Stimulated activated naive CD8-positive, alpha-beta T cell treated with anti-CD3 and anti-CD28 coated beads, Interleukin-15, amount 100 ng/mL, for 72 hours (primary cell): Measurements from ENCODE around the gene RASGRP3.

Experiments used
- ATAC-seq: fragments of 150-1000 bp; cut with Tn5 transposase; 2 replicates; pipeline ENCODE4 v1.10.0; 2021; ENCODE audit warnings: mild to moderate bottlenecking, moderate library complexity
- DNase-seq, 2 donors: peaks; one replicate each; pipeline ENCODE4 v3.0.0; 2021 to 2022
- H3K27ac Mint-ChIP-seq, 2 donors: one replicate each; pipeline ENCODE4 v1.8.0; 2022; ENCODE audit warnings: mild to moderate bottlenecking in 2 of 2, mixed read lengths in 2 of 2, moderate library complexity in 2 of 2
- H3K27me3 Mint-ChIP-seq: one replicate; pipeline ENCODE4 v1.8.0; 2022; ENCODE audit warnings: mixed read lengths
- H3K4me1 Mint-ChIP-seq: one replicate; pipeline ENCODE4 v1.8.0; 2022; ENCODE audit warnings: mild to moderate bottlenecking, mixed read lengths
- H3K4me3 Mint-ChIP-seq, 2 donors: one replicate each; pipeline ENCODE4 v1.8.0; 2022; ENCODE audit warnings: mild to moderate bottlenecking in 2 of 2, mixed read lengths in 2 of 2, moderate library complexity in 1 of 2
- H3K9me3 Mint-ChIP-seq, 2 donors: one replicate each; pipeline ENCODE4 v1.8.0; 2022; ENCODE audit warnings: mixed read lengths in 2 of 2

RASGRP3 gene

DNA sequence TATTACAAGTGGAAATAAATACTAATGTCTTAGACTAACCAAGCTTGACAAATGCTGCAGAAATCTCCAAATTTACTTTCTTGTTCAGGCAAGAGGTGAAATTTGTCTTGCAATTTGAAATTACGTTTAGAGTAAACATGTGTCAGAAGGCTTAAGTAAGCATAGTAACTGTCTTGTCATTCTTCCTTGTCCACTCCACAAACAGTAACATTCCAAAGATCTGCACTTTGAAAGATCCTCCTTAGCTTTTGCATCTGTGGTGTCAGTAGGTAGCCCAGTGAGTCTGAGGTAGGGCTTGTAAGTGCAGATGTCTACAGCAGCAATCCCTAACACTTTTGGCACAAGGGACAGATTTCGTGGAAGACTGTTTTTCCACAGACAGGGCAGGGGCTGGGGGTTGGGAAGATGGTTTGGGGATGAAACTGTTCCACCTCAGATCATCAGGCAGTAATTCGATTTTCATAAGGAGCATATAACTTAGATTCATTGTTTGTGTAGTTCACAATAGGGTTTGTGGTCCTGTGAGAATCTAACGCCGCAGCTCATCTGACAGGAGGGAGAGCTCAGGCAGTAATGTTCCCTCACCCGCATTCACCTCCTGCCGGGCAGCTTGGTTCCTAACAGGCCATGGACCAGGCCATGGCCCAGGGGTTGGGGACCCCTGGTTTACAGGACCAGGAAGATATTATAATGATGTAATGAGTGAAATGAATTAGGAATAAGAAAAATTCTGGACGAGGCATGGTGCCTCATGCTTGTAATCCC lies 18.6 kb downstream of the RASGRP3 start:
- no peak for ATAC-seq
- DNase-seq: no peak
- H3K4me1 Mint-ChIP-seq: peaks cover 48% of the 10 kb centered on the region
- H3K27ac Mint-ChIP-seq: no peak overlapping the region
- no peak overlapping the region for H3K4me3 Mint-ChIP-seq
- H3K27me3 Mint-ChIP-seq: no peaks in the 10 kb centered on the region
- H3K9me3 Mint-ChIP-seq: peaks cover 0 to 1% of the 10 kb centered on the region in 2 donors

DNA sequence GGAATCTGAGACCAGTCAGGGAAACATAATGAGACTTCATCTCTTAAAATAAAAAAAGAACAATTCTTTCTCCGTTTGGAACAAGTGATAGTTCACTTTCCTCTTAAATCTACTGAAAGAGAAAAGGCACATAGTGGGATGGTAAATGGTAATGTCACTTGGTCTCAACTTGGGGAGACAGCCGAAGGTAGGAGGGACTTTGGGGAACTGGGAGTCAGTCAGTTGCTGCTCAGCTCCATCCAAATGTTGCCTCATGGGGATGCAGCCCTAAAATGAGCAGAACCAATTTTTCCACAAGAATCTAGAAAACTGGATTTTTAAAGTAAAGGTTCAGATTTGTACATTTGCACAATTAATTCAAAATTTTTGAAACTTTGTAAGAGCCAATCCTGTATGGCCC lies 19.2 kb downstream of the RASGRP3 start:
- DNase-seq: no peak
- peaks cover 0 to 7% of the 10 kb centered on the region in 2 donors for H3K9me3 Mint-ChIP-seq
- H3K4me3 Mint-ChIP-seq: no peak overlapping the region
- H3K27me3 Mint-ChIP-seq: no peaks in the 10 kb centered on the region
- peaks cover 48% of the 10 kb centered on the region for H3K4me1 Mint-ChIP-seq
- ATAC-seq: no peak
- no peak overlapping the region for H3K27ac Mint-ChIP-seq

DNA sequence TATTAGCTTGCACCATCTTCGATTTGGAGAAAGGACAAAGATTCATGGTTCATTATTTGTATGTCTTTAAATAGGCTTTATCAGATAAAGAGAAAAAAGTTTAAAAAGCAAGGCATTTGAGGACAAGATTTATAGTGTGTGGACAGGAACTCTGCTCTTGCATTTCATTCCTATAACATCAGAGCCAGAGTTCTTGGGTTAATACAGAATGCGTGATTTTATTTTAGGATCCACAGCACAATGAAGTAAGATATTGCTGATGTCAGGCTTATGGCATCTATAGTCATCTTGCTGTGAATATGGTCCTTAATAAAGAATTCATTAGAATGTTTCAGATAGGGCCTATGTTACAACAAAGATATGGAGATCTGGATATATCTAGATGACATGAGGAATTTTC lies 19.7 kb downstream of the RASGRP3 start:
- Mint-ChIP-seq H3K4me3 (peak overlapping the region in 1 of 2 donors; percentile 41), H3K27ac (peak overlapping the region in 1 of 2 donors; percentile 37), H3K4me1 (peaks cover 48% of the 10 kb centered on the region), H3K9me3 (peaks cover 0 to 7% of the 10 kb centered on the region in 2 donors), H3K27me3 (no peaks in the 10 kb centered on the region)
- ATAC-seq (no peak), DNase-seq (no peak)

DNA sequence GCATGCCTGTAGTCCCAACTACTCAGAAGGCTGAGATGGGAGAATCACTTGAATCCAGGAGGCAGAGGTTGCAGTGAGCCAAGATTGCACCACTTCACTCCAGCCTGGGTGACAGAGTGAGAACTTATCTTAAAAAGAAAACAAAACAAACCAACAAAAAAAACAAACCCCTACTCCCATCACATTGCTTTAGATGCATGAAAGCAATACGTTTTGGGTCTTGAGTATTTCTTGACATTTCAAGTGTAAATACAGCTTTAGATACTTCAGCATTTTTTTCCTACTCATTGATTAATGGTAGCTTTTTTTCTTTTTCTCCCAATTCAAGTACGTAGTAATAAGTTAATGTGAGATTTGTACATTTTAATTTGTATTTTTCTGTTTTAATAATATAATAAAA lies 20.3 kb downstream of the RASGRP3 start:
- H3K27me3 Mint-ChIP-seq: no peaks in the 10 kb centered on the region
- H3K9me3 Mint-ChIP-seq: peaks cover 0 to 7% of the 10 kb centered on the region in 2 donors
- peak overlapping the region in 1 of 2 donors; percentile 37 for H3K27ac Mint-ChIP-seq
- H3K4me1 Mint-ChIP-seq: peaks cover 45% of the 10 kb centered on the region
- DNase-seq (no peak), ATAC-seq (no peak)
- peak overlapping the region in 1 of 2 donors; percentile 41 for H3K4me3 Mint-ChIP-seq

DNA sequence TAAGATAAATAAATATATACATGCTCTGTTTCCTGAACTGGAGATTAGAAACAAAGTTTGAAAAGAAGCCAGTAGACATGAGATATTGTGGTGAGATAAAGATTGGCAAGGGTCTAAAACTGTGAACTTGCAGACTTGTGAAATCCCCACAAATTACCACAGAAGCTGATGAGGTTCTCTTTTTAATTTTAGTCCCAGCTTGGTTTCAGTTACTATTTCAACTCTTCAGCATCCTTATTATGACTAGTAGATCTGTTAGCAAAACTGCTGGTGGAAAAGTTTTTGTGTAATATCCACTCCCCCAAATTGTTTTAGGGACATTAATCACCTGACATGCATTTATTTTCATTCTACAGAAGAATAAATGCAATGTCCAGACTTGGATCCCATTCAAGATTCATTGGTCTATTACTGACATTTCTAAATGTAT lies 20.8 kb downstream of the RASGRP3 start:
- H3K27ac Mint-ChIP-seq: no peak overlapping the region

DNA sequence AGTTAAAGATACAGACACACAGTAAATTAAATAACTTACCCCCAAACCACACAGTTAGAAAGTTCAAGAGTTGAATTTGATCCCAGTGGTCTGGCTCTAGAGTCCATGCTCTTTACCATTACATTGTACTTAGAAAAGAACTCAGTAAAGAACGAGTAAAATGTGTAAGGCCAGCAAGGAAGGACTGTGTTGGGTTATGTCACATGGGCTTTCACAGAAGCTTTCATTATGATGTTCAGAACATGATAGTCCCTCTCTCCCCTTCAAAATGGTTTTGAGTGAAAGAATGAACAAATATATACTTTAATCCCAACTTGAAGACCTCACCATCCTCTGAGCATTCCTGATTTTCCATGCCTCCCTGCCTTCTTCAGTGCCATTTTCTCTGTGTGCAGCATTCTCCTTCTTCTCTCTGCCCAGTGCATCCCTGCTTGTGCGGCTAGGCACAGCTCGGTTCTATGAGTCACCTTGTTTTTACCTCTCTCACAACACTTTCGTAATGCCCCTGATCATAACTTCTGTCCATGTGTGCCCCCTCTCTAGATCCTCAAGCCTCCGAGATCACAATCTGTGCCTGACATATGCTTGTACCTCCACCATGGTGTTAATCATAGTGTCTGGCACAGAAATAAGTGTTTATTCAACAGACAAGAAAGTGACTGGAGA lies 22.0 kb downstream of the RASGRP3 start:
- Mint-ChIP-seq H3K27ac (no peak overlapping the region), H3K4me1 (peaks cover 43% of the 10 kb centered on the region), H3K9me3 (peaks cover 0 to 7% of the 10 kb centered on the region in 2 donors), H3K4me3 (peak overlapping the region in 1 of 2 donors; percentile 0), H3K27me3 (no peaks in the 10 kb centered on the region)
- ATAC-seq: no peak
- no peak for DNase-seq

More for the DNA sequence above, 20.8 kb downstream of the RASGRP3 start:
- Mint-ChIP-seq H3K4me3 (no peak overlapping the region), H3K27me3 (no peaks in the 10 kb centered on the region), H3K9me3 (peaks cover 0 to 7% of the 10 kb centered on the region in 2 donors), H3K4me1 (peaks cover 43% of the 10 kb centered on the region)
- ATAC-seq (peak; percentile 92), DNase-seq (no peak)

DNA sequence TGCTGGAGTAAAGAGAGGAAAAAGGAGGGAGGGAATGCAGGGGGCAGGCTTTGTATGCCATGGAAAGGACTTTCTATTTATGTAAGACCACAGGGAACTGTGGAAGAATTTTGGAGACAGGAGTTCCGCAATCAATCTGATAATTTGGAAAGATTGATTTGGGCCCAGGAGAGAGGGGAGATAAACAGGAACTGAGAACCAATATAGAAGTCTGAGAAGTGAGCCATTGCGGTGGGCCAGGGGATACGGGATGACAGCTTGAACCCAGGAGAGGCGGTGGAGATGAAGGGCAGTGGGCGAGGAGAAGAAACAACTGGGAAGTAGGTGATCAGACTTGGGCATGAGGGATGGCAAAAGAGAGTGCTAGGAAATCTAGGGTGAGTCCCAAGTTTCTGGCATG lies 23.7 kb downstream of the RASGRP3 start:
- no peak for ATAC-seq
- Mint-ChIP-seq H3K27me3 (no peaks in the 10 kb centered on the region), H3K9me3 (peaks cover 0 to 7% of the 10 kb centered on the region in 2 donors), H3K4me1 (peaks cover 29% of the 10 kb centered on the region), H3K4me3 (no peak overlapping the region), H3K27ac (no peak overlapping the region)
- DNase-seq: no peak

DNA sequence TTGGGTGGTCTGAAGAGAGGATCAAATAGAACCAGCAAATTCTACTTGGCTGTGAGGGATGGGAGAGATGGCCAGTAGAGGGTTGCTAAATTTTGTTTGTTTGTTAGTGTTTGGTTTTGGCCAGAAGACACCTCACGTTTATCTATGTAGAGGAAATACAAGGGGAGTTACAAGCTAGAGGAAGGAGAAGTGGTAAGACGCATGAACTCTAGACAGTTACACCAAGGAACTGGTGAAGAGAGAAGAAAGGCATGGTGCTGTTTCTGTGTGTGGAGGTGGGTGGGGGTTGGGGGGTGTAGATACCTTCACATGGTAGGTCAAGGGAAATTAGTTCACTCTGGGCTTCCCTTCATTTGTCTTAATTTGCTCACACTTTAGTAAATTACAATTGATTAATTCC lies 25.6 kb downstream of the RASGRP3 start:
- H3K4me1 Mint-ChIP-seq: peaks cover 14% of the 10 kb centered on the region

DNA sequence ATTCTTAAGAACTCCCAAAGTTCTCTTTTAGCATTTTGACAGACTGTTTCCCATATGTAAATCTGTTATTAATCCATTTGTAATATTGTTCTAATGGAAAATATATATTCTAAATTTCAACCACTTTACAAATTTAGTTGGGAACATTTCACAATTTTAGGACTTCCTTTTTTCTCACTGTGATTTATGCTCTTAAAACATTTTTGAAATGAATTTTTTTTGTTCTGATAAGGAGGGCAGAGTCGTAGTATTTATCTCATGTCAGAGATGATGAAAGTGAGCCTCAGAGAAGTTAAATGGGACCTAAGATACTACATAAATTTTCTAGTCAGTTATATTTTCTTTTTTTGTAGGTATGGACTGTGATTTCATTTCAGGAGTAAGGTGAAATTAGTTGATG lies 26.6 kb downstream of the RASGRP3 start:
- Mint-ChIP-seq H3K27ac (no peak overlapping the region), H3K4me1 (peaks cover 10% of the 10 kb centered on the region), H3K27me3 (no peaks in the 10 kb centered on the region), H3K9me3 (peaks cover 0 to 7% of the 10 kb centered on the region in 2 donors), H3K4me3 (no peak overlapping the region)
- DNase-seq (no peak), ATAC-seq (no peak)

More for the DNA sequence above, 25.6 kb downstream of the RASGRP3 start:
- ATAC-seq: no peak
- Mint-ChIP-seq H3K9me3 (peaks cover 0 to 7% of the 10 kb centered on the region in 2 donors), H3K4me3 (no peak overlapping the region), H3K27ac (no peak overlapping the region), H3K27me3 (no peaks in the 10 kb centered on the region)
- DNase-seq: no peak

DNA sequence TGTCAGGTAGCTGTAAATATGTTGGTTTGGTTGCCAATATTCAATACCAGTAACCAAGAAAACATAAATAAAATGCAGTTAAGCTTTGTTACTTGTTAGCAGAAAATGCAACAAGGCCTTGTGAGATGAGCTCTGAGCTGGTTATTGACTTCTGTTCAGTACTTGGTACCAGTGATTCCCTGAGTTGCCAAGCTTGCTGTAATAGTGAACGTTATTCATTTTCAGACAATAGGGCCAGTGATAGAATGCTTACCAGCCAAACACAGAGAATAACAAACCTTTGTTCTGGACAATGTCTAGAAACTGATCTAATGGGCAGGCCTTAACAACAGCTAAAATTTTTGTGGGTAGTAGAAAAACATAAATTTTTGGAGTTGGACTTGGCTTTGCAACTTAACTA lies 29.5 kb downstream of the RASGRP3 start:
- Mint-ChIP-seq H3K27me3 (no peaks in the 10 kb centered on the region), H3K4me1 (no peaks in the 10 kb centered on the region), H3K4me3 (no peak overlapping the region), H3K9me3 (no peaks in the 10 kb centered on the region), H3K27ac (no peak overlapping the region)
- DNase-seq (no peak), ATAC-seq (no peak)

DNA sequence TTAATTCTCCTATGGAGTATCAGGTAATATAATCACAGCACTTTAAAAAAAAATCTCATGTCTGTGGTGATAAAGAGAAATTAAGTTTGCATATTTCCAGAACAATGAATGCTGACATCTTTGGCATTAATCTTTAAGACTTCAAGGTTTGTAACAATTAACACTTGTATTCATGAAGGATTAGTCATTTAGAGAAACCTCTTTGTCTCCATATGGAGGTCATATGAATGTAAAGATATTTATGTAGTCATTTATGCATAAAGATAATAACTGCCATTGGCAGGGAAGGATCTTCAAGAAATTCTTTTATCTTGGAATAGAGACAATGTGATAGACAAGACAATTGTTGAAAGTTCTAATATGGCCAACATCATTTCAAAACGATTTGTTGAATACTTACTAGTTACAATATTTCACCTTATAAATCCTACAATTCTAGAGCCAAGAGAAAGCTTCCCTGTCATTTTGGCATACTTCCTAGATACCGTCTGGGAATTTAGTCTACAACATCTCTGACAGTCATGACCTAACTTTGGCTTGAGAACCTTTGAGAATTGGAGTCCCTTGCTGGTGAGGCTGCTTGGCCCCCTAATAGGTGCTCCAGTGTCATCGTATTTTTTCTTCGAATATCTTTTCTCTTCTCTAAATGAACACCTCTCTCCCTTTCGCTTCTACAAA lies 33.6 kb downstream of the RASGRP3 start:
- Mint-ChIP-seq H3K9me3 (no peaks in the 10 kb centered on the region), H3K4me1 (no peaks in the 10 kb centered on the region), H3K27ac (no peak overlapping the region), H3K27me3 (no peaks in the 10 kb centered on the region), H3K4me3 (no peak overlapping the region)
- no peak for DNase-seq
- ATAC-seq: no peak

DNA sequence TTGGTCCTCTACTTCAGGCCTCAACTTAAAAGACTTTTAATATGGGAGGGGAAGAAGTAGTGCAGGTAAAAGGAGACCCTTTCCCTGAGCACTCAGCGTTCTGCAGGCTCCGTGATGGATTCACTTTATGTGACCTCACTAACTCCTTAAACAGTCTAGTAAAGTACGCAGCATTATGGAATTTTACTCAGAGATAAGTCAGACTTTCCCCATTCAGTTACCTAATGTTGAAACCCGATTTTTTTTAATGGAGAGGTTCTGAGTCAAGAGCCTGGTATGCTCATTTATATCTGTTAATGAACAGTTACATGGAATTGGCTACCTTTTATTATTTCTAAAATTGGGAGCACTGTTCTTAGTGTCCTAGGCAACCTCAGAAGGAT lies 34.1 kb downstream of the RASGRP3 start:
- no peak overlapping the region for H3K4me3 Mint-ChIP-seq

DNA sequence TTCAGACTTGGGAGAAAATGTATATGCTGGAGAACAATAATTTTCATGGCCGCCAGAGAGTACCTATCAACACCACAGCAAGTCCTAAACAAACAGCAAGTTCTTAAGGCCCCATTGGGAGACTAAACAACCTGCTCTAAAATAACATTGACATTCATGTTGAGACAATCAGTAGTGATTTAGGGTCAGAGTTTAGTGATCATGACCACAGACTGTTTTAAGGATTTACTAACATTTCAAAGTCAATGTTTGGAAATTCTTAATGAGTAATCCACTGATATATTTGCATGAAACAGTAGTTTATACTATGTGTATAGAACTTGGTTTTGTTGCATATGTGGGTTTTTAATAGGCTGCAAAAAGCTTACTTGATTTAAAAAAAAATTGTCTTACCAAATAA lies 34.7 kb downstream of the RASGRP3 start:
- Mint-ChIP-seq H3K27me3 (no peaks in the 10 kb centered on the region), H3K4me1 (no peaks in the 10 kb centered on the region), H3K4me3 (no peak overlapping the region), H3K9me3 (no peaks in the 10 kb centered on the region), H3K27ac (no peak overlapping the region)
- DNase-seq (no peak), ATAC-seq (no peak)

More for the DNA sequence above, 34.1 kb downstream of the RASGRP3 start:
- Mint-ChIP-seq H3K9me3 (no peaks in the 10 kb centered on the region), H3K27me3 (no peaks in the 10 kb centered on the region), H3K27ac (no peak overlapping the region), H3K4me1 (no peaks in the 10 kb centered on the region)
- ATAC-seq (no peak), DNase-seq (no peak)

DNA sequence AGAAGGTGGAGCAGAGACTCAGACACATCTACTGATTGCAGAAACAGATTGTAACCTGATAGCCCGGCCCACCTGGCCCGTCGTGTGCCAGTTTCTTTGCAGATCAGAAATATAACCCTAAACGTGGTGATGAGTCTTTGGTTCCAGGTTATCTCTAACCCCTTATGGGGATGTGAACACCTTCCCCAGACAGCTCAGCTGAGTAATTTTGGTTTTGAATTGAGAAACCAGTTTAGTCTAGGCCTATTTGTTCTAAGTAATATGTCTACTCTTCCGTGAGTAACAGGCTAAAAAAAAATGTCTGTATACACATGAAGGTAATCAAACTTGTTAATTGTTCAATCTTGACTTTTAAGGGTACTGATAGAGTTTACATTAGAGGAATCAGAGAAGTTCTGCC lies 35.7 kb downstream of the RASGRP3 start:
- Mint-ChIP-seq H3K4me3 (no peak overlapping the region), H3K27ac (no peak overlapping the region), H3K9me3 (no peaks in the 10 kb centered on the region), H3K4me1 (no peaks in the 10 kb centered on the region), H3K27me3 (no peaks in the 10 kb centered on the region)
- ATAC-seq: no peak
- DNase-seq: no peak

DNA sequence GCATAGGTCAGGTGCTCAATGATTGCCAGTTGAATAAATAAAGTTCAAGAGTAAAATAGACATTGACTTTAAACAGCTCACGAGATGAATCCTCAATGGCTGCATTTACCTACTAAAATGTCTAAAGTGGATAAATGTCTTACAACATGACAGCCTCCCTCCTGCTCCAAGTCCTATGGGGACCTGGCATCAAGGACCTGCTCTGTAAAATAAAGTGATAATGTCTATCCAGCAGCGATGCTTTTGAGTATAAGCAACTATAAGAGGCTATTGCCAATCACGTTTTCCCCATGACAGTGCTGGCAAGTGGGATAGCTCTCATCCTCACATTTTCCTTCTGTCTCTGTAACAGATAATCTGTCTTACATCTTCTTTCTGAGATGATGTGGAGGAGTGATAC lies 37.0 kb downstream of the RASGRP3 start:
- H3K9me3 Mint-ChIP-seq: no peaks in the 10 kb centered on the region
- no peak for DNase-seq
- no peaks in the 10 kb centered on the region for H3K27me3 Mint-ChIP-seq
- no peak overlapping the region for H3K4me3 Mint-ChIP-seq
- no peak overlapping the region for H3K27ac Mint-ChIP-seq
- H3K4me1 Mint-ChIP-seq: no peaks in the 10 kb centered on the region
- no peak for ATAC-seq

DNA sequence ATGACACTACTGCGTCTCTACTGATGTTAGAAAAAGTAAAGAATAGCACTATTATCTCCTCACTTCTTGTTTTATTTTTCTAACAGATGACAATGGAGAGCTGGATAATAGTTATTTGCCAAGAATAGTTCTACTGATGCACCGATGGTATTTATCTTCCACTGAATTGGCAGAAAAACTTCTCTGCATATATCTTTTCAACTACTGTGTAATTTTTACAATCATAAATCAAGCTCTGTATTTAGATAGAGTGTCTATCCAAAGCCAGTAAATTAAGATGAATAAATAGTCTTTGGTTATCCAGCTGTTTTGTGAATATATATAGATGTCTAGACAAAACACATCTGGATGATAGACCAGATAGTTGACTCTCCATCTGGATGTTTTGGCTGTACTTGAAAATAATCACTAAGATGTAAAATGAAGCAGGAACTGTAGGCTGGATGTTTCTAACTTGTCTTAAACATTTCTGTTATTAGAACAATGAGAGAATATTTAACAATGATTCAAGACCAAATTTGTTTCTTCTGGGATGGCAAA lies 40.1 kb downstream of the RASGRP3 start:
- H3K27ac Mint-ChIP-seq: no peak overlapping the region
- H3K4me1 Mint-ChIP-seq: no peaks in the 10 kb centered on the region
- H3K4me3 Mint-ChIP-seq: no peak overlapping the region
- H3K9me3 Mint-ChIP-seq: no peaks in the 10 kb centered on the region
- DNase-seq: no peak
- no peaks in the 10 kb centered on the region for H3K27me3 Mint-ChIP-seq
- ATAC-seq: no peak
